Activated CD4-positive, CD25-positive, alpha-beta regulatory T cell treated with anti-CD3 and anti-CD28 coated beads, Interleukin-2, amount 50 U/mL, for 16 hours (primary cell): Measurements from ENCODE around the gene PTOV1.

Source experiments
- DNase-seq: peaks from one replicate; pipeline ENCODE4 v3.0.0-alpha.2; 2020; ENCODE audit warnings: low read depth, low spot score

The PTOV1 gene

DNA sequence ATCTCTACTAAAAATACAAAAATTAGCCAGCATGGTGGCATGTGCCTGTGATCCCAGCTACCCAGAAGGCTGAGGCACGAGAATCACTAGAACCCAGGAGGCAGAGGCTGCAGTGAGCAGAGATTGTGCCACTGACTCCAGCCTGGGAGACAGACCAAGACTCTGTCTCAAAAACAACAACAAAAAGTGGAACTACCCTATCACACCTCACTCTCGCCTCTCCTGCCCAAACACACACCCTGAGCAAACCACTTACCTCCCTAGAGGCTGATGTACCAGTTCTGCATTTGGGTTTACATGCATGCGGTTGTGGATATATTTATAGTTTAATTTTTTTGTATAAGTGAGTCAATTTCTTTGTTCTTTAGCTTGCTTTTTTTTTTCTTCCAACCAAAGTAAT is 7.7 kb upstream of the PTOV1 start:
- DNase-seq = no peak

DNA sequence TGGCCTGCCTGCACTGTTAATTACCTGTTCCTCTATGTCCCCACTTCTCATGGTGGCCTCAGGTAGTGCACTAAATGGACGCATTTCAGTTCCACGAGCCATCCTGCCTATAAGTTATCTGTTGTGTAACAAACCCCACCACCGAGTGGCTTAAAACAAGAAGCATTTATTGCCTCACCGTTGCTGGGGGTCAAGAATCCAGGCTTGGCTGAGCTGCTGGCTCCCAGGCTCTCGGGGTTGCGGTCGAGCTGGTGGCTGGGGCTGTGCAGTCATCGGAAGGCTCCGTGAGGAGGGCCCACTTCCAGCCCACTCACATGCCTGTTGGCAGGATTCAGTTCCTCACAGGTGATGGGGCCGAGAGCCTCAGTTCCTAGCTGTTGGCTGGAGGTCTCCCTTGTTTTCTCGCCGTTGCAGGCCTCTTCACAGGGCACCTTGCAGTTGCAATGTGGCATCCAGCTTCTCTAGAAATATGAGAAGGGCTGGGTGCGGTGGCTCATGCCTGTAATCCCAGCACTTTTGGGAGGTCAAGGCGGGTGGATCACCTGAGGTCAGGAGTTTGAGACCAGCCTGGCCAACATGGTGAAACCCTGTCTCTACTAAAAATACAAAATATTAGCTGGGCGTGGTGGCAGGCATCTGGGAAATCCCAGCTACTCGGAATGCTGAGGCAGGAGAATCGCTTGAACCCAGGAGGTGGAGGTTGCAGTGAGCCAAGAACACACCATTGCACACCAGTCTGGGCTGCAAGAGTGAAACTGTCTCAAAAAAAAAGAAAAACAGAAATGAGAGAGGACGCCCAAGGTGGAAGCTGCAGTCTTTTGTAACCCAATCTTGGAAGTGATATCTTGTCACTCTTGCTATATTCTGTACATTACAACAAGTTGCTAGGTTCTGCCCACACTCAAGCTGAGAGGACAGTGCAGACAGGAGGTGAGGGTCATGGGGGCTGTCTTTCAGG is 6.5 kb upstream of the PTOV1 start:
- DNase-seq = no peak

DNA sequence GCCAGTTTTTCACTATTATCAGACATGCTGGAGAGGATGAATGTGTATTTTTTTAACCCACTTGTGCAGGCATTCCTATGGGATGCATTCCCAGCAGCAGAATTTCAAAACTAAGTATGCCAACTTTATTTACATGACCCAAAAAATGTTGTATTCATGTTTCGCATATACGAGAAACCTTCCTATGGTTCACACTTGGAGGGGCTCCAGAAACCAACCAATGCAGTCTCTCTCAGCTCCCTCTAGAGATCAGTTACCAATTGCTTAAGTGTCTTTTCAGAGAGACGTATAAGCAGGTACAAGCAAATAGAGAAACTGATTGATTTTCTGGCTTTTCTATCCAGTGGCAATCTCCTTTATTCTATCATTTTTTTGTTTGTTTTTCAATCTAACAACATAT is 5.5 kb upstream of the PTOV1 start:
- no peak for DNase-seq

GRCh38 chr19:49846408-49846807 is 4.6 kb upstream of the PTOV1 start:
- no peak for DNase-seq

DNA sequence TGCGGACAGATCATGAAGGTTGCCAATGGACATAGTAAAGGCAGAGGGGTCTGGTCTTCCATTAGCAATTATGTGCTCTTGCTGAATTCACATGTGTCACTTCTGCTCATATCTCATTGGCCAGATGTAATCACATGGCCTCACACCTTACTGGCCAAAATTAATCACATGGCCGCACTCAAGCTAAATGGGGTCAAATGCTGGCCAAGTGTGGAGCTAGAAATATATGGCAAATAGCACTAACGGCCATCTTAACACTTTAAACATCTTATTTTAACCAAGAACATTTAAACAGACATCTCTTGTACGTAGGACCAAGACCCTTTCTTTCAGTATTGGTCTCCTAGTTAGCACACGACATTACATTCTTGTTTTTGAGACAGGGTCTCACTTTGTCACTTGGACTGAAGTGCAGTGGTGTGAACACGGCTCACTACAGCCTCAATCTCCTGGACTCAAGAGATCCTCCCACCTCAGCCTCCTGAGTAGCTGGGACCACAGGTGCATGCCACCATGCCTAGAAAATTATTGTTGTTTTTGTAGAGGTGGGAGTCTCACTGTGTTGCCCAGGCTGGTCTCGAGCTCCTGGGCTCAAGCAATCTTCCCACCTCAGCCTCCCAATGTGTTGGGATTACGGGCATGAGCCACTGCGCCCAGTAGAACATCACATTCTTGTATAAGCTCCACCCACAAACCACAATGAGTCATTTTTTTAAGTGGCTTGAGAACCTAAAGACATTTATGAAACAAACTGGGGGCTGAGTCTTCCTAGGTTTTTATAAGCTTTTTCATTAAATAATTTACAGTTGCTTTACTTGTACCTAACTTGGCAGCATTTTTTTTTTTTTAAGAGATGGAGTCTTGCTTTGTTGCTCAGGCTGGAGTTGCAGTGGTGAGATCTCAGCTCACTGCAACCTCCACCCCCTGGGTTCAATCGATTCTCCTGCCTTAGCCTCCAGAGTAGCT is 2.9 kb upstream of the PTOV1 start:
- DNase-seq = no peak

DNA sequence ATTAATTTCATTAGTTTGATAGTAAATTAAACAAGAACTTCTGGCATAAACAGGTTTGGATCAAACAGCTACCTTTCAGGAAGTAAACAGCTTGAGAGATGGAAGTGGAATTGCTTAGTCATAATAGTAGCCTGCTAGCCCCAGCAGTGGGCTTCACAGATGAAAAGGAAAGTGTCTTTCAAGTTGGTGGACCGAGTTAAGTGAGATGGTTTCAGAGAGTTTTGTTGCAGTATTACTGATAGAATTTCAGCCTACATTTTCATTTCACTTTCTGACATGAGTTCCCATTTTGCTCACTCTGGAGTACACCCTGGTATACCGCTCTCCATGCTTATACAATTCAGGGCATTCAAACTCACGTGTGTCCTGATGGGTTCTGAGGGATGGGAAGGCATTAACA is 2.0 kb upstream of the PTOV1 start:
- DNase-seq = no peak

GRCh38 chr19:49849433-49850220 is 1.3 kb upstream of the PTOV1 start:
- no peak for DNase-seq

GRCh38 chr19:49850221-49850486 is 805 bp upstream of the PTOV1 start:
- DNase-seq = no peak

DNA sequence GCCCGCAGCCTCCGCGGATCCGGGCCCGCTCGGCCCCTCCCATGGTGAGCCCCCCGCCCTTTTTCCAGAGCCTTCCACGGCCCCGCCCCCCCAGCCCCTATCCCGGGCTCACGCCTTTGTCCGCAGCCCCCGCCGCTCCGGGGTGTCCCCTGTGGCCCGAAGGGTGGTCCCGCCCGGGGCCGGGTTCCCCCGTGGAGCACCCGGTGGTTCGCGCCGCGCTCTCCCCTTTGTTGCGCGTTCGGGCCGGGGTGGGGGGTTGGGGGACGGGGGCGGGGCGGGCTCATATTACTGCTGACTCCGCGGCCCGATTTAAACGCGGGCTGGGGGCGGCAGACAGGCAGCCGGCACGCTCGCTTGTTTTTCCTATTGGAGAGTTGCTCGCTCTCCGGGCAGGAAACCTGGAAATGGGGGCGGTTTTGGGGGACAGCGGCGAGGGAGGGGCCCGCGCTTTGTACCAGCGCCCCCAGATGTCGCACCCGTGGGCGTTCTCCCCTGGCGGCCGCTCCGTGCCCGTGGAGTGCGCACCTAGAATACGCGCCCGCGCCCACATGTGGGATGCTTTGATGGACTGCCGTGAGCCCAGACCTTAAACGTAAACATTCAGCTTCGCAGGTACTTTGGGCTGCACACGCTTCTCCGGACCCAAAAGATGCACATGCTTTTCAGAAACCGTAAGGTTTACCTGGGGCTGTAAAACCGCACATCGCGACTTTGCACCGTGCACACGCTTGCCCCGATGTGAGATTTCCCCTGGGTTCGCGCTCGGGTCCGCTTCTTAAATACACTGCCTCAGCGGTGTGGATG is 699 bp downstream of the PTOV1 start:
- no peak for DNase-seq

DNA sequence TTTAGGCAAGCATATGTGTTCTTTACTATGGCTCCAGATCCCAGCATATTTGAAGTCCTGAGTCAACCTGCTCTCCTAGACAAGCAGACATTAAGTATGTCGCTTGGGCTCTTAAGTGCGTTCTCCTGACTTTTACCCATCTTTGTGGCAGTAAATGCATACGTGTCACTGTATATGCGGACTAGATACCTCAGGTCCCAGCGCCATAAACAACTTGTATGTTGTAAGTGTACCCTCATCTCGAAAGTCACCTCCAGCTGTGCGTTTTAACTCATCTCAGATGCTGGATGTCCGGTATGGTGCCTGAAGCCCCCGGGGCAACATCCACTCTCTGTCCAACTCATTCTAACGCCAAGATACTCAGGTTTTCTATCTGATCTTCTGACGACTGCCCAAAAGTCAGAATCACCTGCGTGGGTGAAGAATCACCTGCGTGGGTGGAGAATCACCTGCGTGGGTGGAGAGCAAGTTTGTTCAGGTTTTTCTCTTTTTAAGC is 1.7 kb downstream of the PTOV1 start:
- DNase-seq = no peak

GRCh38 chr19:49853852-49854377 is 3.0 kb downstream of the PTOV1 start:
- no peak for DNase-seq

DNA sequence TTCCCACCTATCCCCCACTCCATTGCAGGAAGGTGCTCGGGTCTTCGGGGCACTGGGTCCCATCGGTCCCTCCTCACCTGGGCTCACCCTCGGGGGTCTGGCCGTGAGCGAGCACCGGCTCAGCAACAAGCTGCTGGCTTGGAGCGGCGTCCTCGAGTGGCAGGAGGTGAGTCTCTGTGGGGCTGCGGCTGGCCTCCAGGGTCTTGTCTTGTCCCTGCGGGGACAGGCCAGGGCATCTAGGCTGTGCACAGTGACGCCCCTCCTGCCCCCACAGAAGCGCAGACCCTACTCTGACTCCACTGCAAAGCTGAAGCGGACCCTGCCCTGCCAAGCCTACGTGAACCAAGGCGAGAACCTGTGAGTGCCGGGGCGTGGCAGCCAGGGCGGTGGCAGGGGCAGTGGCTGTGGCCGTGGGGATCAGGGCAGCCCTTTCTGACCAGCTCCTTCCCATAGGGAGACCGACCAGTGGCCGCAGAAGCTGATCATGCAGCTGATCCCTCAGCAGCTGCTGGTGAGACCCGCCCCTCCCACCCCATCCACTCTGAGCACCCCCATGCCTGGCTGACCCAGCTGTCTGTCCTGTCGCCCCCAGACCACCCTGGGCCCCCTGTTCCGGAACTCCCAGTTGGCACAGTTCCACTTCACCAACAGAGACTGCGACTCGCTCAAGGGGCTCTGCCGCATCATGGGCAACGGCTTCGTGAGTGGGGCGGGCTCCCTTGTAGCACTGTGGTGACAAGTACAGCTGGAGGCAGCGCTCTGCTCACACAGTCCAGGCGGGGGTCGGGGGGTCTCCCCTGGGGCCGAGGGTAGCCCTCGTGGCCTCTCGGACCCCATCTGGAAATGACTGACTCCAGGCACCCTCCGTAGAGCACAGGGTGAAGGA is 3.7 kb downstream of the PTOV1 start:
- DNase-seq = no peak

DNA sequence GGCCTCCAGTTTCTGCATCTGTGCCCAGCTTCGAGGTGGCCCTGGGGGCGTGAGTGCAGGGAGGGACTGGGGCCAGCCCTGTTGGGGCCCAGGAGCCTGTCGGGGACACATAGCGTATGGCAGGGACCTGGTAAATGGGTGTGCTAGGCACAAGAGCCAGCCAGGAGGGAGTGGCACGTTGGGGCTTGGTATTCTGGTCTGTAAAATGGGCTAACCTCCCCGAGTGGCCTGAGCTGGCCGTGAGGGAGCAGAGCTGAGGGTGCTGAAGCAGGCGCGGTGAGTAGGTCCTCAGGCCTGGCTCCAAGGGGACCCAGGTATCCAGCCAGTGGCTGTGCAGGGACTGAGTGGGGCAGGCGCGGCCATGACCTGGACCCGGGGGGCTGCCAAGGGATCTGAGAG is 4.3 kb downstream of the PTOV1 start:
- DNase-seq = no peak

DNA sequence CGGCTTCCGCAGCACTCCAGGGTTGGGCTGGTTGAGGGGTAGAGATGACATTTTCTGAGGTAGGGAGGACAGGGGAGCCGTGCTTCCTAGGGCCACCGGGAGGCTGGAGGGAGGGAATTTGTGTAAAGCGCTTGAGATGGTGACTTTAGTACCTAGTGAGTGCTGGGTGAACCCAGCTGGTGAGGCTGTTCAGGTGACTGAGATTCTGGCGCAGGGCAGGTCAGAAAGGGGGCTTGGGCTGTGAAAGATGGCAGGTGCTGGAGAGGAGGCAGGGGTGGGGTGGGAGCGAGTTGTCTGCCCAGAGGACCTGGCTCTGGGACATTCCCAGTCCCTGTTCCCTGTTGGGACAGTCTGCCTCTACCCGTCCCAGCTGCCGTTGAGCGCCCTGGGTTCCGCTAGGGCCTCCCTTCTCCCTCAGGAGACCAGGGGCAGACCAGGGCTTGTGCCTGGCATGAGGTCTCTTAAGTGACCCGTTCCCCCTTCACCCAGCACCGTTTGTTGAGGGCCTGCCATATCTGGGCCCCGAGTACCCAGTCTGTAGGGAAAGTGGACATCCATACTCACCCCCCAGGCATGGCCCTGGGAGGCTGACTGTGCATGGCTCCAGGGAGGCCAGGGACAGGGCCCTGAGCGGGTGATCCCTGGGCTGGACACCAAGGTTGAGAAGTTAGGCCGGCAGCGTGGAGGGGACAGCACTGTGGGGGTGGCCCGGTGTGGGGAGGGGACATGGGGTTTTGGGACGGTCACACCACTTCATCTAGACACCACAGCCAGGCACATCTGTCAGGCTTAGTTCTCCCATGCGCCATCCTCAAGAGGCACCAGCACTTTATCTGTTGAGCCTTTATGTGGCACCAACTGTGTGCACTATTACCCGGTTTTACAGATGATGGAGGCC is 5.0 kb downstream of the PTOV1 start:
- no peak for DNase-seq

GRCh38 chr19:49856574-49857021 is 5.6 kb downstream of the PTOV1 start:
- DNase-seq = no peak

- DNase-seq = no peak
These were observed 6.3 kb downstream of the PTOV1 start for GRCh38 chr19:49857061-49857837.

DNA sequence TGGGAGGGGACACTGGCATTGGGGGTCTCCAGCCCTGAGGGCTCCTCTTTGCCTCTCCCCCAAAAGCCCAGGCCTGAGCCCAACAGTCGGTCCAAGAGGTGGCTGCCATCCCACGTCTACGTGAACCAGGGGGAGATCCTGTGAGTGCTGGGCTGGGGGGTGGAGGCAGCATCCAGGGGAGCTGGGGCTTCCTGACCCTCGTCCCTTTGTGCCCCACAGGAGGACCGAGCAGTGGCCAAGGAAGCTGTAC is 6.8 kb downstream of the PTOV1 start:
- DNase-seq = no peak
